ENCODE data around the gene UNK. TPM values are rescaled to one million over a fixed set of nuclear protein-coding genes. Genes with fewer than 3 reads are reported as not detected.

UNK gene
- polyA plus RNA-seq, 2 of the 4 experiments (the other 2 are of a cell fraction) = 27.0 to 34.5 TPM

DNA sequence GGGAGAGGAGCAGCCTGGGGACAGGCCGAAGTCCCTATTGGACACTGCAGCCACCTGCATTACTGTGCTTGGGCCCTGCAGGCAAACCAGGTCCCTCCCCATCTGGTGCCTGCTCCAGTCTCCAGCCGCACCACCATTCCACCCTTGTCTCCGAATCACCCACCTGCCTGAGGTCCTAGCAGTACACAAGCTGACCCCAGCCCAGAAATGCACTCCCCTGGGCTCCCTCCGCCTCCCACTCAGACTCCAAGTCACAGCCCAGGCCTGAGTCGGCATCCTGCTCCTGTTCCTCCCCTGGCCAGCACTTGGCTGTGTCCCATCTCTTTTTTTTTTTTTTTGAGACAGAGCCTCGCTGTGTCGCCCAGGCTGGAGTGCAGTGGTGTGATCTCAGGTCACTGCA lies 53.3 kb downstream of the UNK start:
- 92% methylated on average over 7 of the region's 7 CpGs for WGBS (ENCODE audit: missing lambda C conversion rate)
- ChIA-PET CTCF (interaction anchor here (0.9 to 37.0 kb wide), 4 partner anchors 3 to 67 kb away, joined by 4 to 691 read pairs (median 348); partner anchors contain the start of genes MRPL38, TRIM65, UNC13D and WBP2), POLR2A (no interaction called here)
- Histone ChIP-seq H3K4me2 (no peak overlapping the region), H3K9me3 (no peaks in the 10 kb centered on the region), H3K4me3 (no peak overlapping the region), H3K4me1 (no peaks in the 10 kb centered on the region), H3K27ac (no peak overlapping the region)
- FAIRE-seq (no peak), ATAC-seq (no peak), DNase-seq (ENCODE audit: low read depth in 1 of 2, low spot score in 1 of 2) (no peak)
- TF ChIP-seq HOXA7 (CRISPR knock-in tag; IDR thresholded peaks at IDR 0.05) = no peak
- TF ChIP-seq MAFK (IDR thresholded peaks at IDR 0.05; ENCODE audit: partially characterized antibody) = no peak
- TF ChIP-seq FOSB (CRISPR knock-in tag; IDR thresholded peaks at IDR 0.05) = no peak
- TF ChIP-seq, protein P1, sequence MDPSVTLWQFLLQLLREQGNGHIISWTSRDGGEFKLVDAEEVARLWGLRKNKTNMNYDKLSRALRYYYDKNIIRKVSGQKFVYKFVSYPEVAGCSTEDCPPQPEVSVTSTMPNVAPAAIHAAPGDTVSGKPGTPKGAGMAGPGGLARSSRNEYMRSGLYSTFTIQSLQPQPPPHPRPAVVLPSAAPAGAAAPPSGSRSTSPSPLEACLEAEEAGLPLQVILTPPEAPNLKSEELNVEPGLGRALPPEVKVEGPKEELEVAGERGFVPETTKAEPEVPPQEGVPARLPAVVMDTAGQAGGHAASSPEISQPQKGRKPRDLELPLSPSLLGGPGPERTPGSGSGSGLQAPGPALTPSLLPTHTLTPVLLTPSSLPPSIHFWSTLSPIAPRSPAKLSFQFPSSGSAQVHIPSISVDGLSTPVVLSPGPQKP (IDR thresholded peaks at IDR 0.05; ENCODE audit: low read depth, low read length) = no peak
- no peak for TF ChIP-seq POLR2AphosphoS2 (conservative IDR thresholded peaks at IDR 0.05; ENCODE audit: low read length)

DNA sequence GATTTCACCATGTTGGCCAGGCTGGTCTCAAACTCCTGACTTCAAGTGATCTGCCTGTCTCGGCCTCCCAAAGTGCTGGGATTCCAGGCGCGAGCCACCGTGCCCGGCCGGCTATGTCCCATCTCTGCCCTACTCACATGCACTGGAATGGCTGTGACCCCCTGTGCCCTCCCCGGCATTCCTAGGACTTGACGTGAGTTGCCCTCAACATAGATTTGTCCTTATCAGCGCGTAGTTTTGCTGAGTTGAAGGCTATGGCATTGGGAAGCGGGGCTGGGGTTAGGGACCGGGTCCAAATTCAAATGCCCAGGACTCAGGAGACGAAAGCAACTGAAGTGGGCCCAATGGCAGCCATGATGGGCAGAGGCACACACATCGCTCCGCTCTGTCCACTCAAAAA lies 53.8 kb downstream of the UNK start:
- FAIRE-seq (no peak), DNase-seq (ENCODE audit: low read depth in 1 of 2, low spot score in 1 of 2) (no peak), ATAC-seq (no peak)
- ChIA-PET CTCF (interaction anchor here (1.3 to 37.0 kb wide), 3 partner anchors 3 to 22 kb away, joined by 5 to 691 read pairs (median 691); partner anchors contain the start of genes UNC13D and WBP2), POLR2A (no interaction called here)
- H3K27ac ChIP-seq = no peak overlapping the region
- no peak overlapping the region for H3K4me2 ChIP-seq
- H3K4me1 ChIP-seq = no peaks in the 10 kb centered on the region
- TF ChIP-seq EHMT2 (IDR thresholded peaks at IDR 0.05; ENCODE audit: low read depth) = no peak
- no peak for TF ChIP-seq JUNB (IDR thresholded peaks at IDR 0.05)
- TF ChIP-seq KDM5A (IDR thresholded peaks at IDR 0.05) = no peak
- TF ChIP-seq EHF (CRISPR knock-in tag; IDR thresholded peaks at IDR 0.05) = no peak
- TF ChIP-seq, protein P2, sequence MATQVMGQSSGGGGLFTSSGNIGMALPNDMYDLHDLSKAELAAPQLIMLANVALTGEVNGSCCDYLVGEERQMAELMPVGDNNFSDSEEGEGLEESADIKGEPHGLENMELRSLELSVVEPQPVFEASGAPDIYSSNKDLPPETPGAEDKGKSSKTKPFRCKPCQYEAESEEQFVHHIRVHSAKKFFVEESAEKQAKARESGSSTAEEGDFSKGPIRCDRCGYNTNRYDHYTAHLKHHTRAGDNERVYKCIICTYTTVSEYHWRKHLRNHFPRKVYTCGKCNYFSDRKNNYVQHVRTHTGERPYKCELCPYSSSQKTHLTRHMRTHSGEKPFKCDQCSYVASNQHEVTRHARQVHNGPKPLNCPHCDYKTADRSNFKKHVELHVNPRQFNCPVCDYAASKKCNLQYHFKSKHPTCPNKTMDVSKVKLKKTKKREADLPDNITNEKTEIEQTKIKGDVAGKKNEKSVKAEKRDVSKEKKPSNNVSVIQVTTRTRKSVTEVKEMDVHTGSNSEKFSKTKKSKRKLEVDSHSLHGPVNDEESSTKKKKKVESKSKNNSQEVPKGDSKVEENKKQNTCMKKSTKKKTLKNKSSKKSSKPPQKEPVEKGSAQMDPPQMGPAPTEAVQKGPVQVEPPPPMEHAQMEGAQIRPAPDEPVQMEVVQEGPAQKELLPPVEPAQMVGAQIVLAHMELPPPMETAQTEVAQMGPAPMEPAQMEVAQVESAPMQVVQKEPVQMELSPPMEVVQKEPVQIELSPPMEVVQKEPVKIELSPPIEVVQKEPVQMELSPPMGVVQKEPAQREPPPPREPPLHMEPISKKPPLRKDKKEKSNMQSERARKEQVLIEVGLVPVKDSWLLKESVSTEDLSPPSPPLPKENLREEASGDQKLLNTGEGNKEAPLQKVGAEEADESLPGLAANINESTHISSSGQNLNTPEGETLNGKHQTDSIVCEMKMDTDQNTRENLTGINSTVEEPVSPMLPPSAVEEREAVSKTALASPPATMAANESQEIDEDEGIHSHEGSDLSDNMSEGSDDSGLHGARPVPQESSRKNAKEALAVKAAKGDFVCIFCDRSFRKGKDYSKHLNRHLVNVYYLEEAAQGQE (IDR thresholded peaks at IDR 0.05) = no peak
- TF ChIP-seq, protein P1 (IDR thresholded peaks at IDR 0.05; ENCODE audit: low read depth, low read length) = no peak
- TF ChIP-seq, protein P3, sequence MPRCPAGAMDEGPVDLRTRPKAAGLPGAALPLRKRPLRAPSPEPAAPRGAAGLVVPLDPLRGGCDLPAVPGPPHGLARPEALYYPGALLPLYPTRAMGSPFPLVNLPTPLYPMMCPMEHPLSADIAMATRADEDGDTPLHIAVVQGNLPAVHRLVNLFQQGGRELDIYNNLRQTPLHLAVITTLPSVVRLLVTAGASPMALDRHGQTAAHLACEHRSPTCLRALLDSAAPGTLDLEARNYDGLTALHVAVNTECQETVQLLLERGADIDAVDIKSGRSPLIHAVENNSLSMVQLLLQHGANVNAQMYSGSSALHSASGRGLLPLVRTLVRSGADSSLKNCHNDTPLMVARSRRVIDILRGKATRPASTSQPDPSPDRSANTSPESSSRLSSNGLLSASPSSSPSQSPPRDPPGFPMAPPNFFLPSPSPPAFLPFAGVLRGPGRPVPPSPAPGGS (IDR thresholded peaks at IDR 0.05) = no peak
- WGBS (ENCODE audit: missing lambda C conversion rate) = 93% methylated on average over 15 of the region's 15 CpGs
- no peak overlapping the region for H3K4me3 ChIP-seq
- H3K9me3 ChIP-seq = no peaks in the 10 kb centered on the region

DNA sequence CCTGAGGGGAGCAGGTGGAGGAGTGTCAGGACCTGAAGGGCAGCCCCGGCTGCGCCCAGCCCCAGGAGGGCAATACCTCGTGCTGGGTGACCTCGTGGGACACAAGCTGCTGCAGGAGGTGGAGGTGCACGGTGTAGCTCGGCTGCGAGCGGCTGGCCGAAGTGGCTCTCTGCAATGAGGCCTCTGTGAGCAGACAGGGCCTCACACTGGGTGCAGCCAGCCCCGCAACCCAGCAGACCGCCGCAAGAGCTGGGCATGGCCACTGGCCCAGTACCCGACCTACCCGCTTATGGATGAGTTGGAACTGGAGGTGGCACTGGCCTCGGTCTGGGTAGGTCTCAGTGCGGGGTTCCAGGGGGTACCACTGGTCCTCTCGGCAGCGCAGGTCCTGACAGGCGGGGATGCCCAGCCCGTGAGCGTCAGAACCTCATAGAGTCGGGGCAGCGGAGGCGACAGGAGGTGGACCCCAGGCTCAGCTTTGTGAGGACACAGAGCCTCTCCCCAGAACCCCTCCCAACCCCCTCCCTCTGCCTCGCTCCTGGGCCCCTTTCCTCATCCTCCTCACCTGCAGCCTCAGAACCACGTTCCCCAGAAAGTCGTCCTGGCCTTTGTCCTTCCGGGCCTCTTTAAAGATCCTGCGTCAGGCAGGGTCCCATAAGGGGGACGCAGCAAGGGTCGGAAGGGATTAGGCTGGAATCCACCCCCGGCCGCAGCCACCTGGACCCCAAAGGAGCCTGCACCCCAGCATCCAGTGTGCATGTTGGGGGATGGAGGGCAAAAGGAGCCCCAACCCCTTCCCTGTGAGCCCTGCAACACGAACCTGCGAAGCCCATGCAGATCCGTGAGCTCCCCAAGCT lies 55.6 kb downstream of the UNK start:
- no peak overlapping the region for H3K4me2 ChIP-seq
- DNase-seq (ENCODE audit: low read depth in 1 of 2, low spot score in 1 of 2) = no peak
- FAIRE-seq = no peak
- H3K9me3 ChIP-seq = no peaks in the 10 kb centered on the region
- TF ChIP-seq, protein P4, sequence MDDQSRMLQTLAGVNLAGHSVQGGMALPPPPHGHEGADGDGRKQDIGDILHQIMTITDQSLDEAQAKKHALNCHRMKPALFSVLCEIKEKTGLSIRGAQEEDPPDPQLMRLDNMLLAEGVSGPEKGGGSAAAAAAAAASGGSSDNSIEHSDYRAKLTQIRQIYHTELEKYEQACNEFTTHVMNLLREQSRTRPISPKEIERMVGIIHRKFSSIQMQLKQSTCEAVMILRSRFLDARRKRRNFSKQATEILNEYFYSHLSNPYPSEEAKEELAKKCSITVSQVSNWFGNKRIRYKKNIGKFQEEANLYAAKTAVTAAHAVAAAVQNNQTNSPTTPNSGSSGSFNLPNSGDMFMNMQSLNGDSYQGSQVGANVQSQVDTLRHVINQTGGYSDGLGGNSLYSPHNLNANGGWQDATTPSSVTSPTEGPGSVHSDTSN (IDR thresholded peaks at IDR 0.05) = no peak
- TF ChIP-seq FOSB (CRISPR knock-in tag; IDR thresholded peaks at IDR 0.05) = no peak
- ChIA-PET POLR2A (interaction anchor here (0.6 to 1.6 kb wide), 4 partner anchors 15 to 61 kb away, joined by 3 to 6 read pairs (median 4); partner anchors contain the start of gene WBP2), CTCF (interaction anchor here (0.7 to 37.0 kb wide), 5 partner anchors 1 to 700 kb away, joined by 3 to 691 read pairs (median 8); partner anchors contain the start of genes UNC13D and WBP2)
- H3K27ac ChIP-seq = 0 out of 6 replicates have a peak overlapping the region, but pooled peaks of 1 of the 2 experiments have one; percentile 32
- no peak for ATAC-seq
- WGBS (ENCODE audit: missing lambda C conversion rate) = 92% methylated on average over 35 of the region's 36 CpGs
- no peak overlapping the region for H3K4me3 ChIP-seq
- peaks cover 15% of the 10 kb centered on the region for H3K4me1 ChIP-seq
